HEK293 (cell line): ENCODE measurements around the gene SLC9C2.

Experiments used
- KLF1 ChIP-seq: fragments of 450-650 bp; formaldehyde crosslinking; IDR thresholded peaks from 2 replicates; pipeline ENCODE4 v1.5.1; 2016; ENCODE audit warnings: missing biosample characterization, missing genetic modification characterization
- KLF9 ChIP-seq: fragments of 450-650 bp; formaldehyde crosslinking; IDR thresholded peaks from 2 replicates; pipeline ENCODE4 v1.5.1; 2016; ENCODE audit warnings: missing biosample characterization, missing genetic modification characterization, low read depth
- SP3 ChIP-seq: fragments of 450-650 bp; formaldehyde crosslinking; IDR thresholded peaks from 2 replicates; pipeline ENCODE4 v1.5.1; 2016; ENCODE audit warnings: missing biosample characterization, missing genetic modification characterization
- SP7 ChIP-seq: fragments of 450-650 bp; formaldehyde crosslinking; IDR thresholded peaks from 2 replicates; pipeline ENCODE4 v1.5.1; 2016; ENCODE audit warnings: missing biosample characterization, missing genetic modification characterization
- YY2 ChIP-seq: fragments of 450-650 bp; formaldehyde crosslinking; IDR thresholded peaks from 2 replicates; pipeline ENCODE4 v1.5.1; 2016; ENCODE audit warnings: missing biosample characterization, missing genetic modification characterization
- ZBTB17 ChIP-seq: fragments of 450-650 bp; formaldehyde crosslinking; IDR thresholded peaks from 2 replicates; pipeline ENCODE4 v1.5.1; 2016; ENCODE audit warnings: missing biosample characterization, missing genetic modification characterization
- ZBTB21 ChIP-seq: fragments of 450-650 bp; formaldehyde crosslinking; IDR thresholded peaks from 2 replicates; pipeline ENCODE4 v1.5.1; 2017; ENCODE audit warnings: missing biosample characterization, missing genetic modification characterization
- ZEB2 ChIP-seq: fragments of 450-650 bp; formaldehyde crosslinking; IDR thresholded peaks from 2 replicates; pipeline ENCODE4 v1.5.1; 2016; ENCODE audit warnings: missing biosample characterization, missing genetic modification characterization
- ZFP69B ChIP-seq: fragments of 450-650 bp; formaldehyde crosslinking; IDR thresholded peaks from 2 replicates; pipeline ENCODE4 v1.5.1; 2016; ENCODE audit warnings: missing biosample characterization, missing genetic modification characterization
- ZNF16 ChIP-seq: fragments of 450-650 bp; formaldehyde crosslinking; IDR thresholded peaks from 2 replicates; pipeline ENCODE4 v1.5.1; 2016; ENCODE audit warnings: low read depth, missing biosample characterization, missing genetic modification characterization
- ZNF169 ChIP-seq: fragments of 450-650 bp; formaldehyde crosslinking; IDR thresholded peaks from 2 replicates; pipeline ENCODE4 v1.5.1; 2016; ENCODE audit warnings: missing biosample characterization, missing genetic modification characterization
- ZNF221 ChIP-seq: fragments of 450-650 bp; formaldehyde crosslinking; IDR thresholded peaks from 2 replicates; pipeline ENCODE4 v1.5.1; 2017; ENCODE audit warnings: missing biosample characterization, missing genetic modification characterization, borderline replicate concordance
- ZNF335 ChIP-seq: fragments of 450-650 bp; formaldehyde crosslinking; conservative IDR thresholded peaks from 2 replicates; pipeline ENCODE4 v1.5.1; 2016; ENCODE audit warnings: missing biosample characterization, missing genetic modification characterization
- ZNF341 ChIP-seq: fragments of 450-650 bp; formaldehyde crosslinking; IDR thresholded peaks from 2 replicates; pipeline ENCODE4; 2016; ENCODE audit warnings: low read depth, missing biosample characterization, missing genetic modification characterization
- ZNF350 ChIP-seq: fragments of 450-650 bp; formaldehyde crosslinking; IDR thresholded peaks from 2 replicates; pipeline ENCODE4 v1.5.0; 2017; ENCODE audit warnings: missing biosample characterization, mild to moderate bottlenecking, missing genetic modification characterization
- ZNF426 ChIP-seq: fragments of 450-650 bp; formaldehyde crosslinking; IDR thresholded peaks from 2 replicates; pipeline ENCODE4 v1.5.1; 2017; ENCODE audit warnings: missing biosample characterization, missing genetic modification characterization, mild to moderate bottlenecking, inconsistent platforms, moderate library complexity
- ZNF529 ChIP-seq: fragments of 450-650 bp; formaldehyde crosslinking; IDR thresholded peaks from 2 replicates; pipeline ENCODE4 v1.5.1; 2017; ENCODE audit warnings: missing genetic modification characterization, missing biosample characterization; ENCODE audit not compliant: insufficient replicate concordance
- ZNF544 ChIP-seq: fragments of 450-650 bp; formaldehyde crosslinking; IDR thresholded peaks from 2 replicates; pipeline ENCODE4 v1.5.0; 2017; ENCODE audit warnings: missing biosample characterization, missing genetic modification characterization
- ZNF555 ChIP-seq: fragments of 450-650 bp; formaldehyde crosslinking; conservative IDR thresholded peaks from 2 replicates; pipeline ENCODE4 v1.5.1; 2017; ENCODE audit warnings: missing biosample characterization, mild to moderate bottlenecking, missing genetic modification characterization, inconsistent platforms
- ZNF571 ChIP-seq: fragments of 450-650 bp; formaldehyde crosslinking; IDR thresholded peaks from 2 replicates; pipeline ENCODE4 v1.5.0; 2017; ENCODE audit warnings: missing biosample characterization, missing genetic modification characterization
- ZNF626 ChIP-seq: fragments of 450-650 bp; sonication (Bioruptor Pico); formaldehyde crosslinking; IDR thresholded peaks from 2 replicates; pipeline ENCODE4 v1.5.1; 2018; ENCODE audit warnings: missing biosample characterization, missing genetic modification characterization, inconsistent platforms
- ZNF660 ChIP-seq: fragments of 450-650 bp; IDR thresholded peaks from 2 replicates; pipeline ENCODE4 v1.5.1; 2018; ENCODE audit warnings: missing biosample characterization, mild to moderate bottlenecking, missing genetic modification characterization
- ZNF747 ChIP-seq: fragments of 450-650 bp; formaldehyde crosslinking; IDR thresholded peaks from 2 replicates; pipeline ENCODE4 v1.5.1; 2016; ENCODE audit warnings: missing biosample characterization, missing genetic modification characterization
- ZNF76 ChIP-seq: fragments of 450-650 bp; formaldehyde crosslinking; IDR thresholded peaks from 2 replicates; pipeline ENCODE4; 2016; ENCODE audit warnings: low read depth, missing biosample characterization, missing genetic modification characterization, borderline replicate concordance
- TF ChIP-seq, protein P1 (sequence below): fragments of 450-650 bp; formaldehyde crosslinking; IDR thresholded peaks from 2 replicates; pipeline ENCODE4 v1.5.1; 2017; ENCODE audit warnings: missing biosample characterization, missing genetic modification characterization
- TF ChIP-seq, protein P2 (sequence below): fragments of 450-650 bp; formaldehyde crosslinking; IDR thresholded peaks from 2 replicates; pipeline ENCODE4 v1.5.1; 2016; ENCODE audit warnings: missing biosample characterization, missing genetic modification characterization
- TF ChIP-seq, protein P3 (sequence below): fragments of 450-650 bp; formaldehyde crosslinking; IDR thresholded peaks from 2 replicates; pipeline ENCODE4 v1.5.1; 2016; ENCODE audit warnings: missing biosample characterization, missing genetic modification characterization
- TF ChIP-seq, protein P4 (sequence below): fragments of 450-650 bp; formaldehyde crosslinking; IDR thresholded peaks from 2 replicates; pipeline ENCODE4 v1.5.1; 2016; ENCODE audit warnings: missing biosample characterization, missing genetic modification characterization, borderline replicate concordance

SLC9C2 gene

DNA sequence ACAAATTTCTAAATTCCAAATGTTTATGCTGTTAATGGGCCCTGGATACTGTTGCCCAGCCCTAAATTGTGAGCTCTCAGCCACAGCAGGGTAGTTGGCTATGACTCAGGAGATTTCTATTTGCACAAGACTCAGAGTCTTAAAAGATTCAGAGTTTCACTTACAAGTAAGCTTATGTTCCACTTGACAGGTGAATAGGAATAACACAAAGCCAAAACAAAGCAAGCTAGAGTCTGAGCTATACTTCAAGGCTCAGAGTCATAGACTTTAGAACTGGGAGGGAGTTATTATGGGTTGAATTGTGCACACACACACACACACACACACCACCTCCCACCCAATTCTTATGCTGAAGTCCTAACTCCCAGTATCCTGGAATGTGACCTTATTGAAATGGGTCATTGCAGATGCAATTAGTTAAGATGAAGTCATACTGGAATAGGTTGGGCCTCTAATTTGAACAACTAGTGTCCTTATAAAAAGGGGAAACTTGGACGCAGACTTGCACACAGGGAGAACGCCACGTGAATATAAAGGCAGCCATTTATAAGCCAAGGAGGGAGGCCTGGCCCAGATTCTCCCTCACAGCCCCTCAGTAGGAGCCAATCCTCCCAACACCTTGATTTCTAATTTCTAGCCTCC is 95.5 kb downstream of the SLC9C2 start (continued):
- TF ChIP-seq, protein P1, sequence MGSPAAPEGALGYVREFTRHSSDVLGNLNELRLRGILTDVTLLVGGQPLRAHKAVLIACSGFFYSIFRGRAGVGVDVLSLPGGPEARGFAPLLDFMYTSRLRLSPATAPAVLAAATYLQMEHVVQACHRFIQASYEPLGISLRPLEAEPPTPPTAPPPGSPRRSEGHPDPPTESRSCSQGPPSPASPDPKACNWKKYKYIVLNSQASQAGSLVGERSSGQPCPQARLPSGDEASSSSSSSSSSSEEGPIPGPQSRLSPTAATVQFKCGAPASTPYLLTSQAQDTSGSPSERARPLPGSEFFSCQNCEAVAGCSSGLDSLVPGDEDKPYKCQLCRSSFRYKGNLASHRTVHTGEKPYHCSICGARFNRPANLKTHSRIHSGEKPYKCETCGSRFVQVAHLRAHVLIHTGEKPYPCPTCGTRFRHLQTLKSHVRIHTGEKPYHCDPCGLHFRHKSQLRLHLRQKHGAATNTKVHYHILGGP (tag by site-specific recombination): no peak
- TF ChIP-seq ZBTB17 (peak; percentile 75), ZNF555 (tag by site-specific recombination) (no peak), ZNF544 (tag by site-specific recombination) (no peak), ZNF660 (no peak), ZNF426 (tag by site-specific recombination) (no peak), ZNF341 (tag by site-specific recombination) (no peak), ZBTB21 (tag by site-specific recombination) (peak; percentile 64; the same call in 1 of the 2 replicates), ZNF16 (tag by site-specific recombination) (no peak), ZNF350 (tag by site-specific recombination) (no peak), KLF9 (no peak), ZNF571 (tag by site-specific recombination) (no peak), KLF1 (tag by site-specific recombination) (no peak), ZNF76 (tag by site-specific recombination) (0 out of 2 replicates have a peak, but pooled peaks have one; percentile 27), ZNF626 (no peak), YY2 (tag by site-specific recombination) (no peak), ZNF169 (no peak), ZFP69B (tag by site-specific recombination) (peak; percentile 56; the same call in 1 of the 2 replicates), ZNF335 (tag by site-specific recombination) (peak; percentile 26; the same call in 1 of the 2 replicates), ZNF529 (tag by site-specific recombination) (no peak), SP3 (tag by site-specific recombination) (peak; percentile 45), SP7 (tag by site-specific recombination) (peak; percentile 95), ZNF221 (no peak), ZNF747 (tag by site-specific recombination) (no peak), ZEB2 (peak; percentile 79)
- TF ChIP-seq, protein P2, sequence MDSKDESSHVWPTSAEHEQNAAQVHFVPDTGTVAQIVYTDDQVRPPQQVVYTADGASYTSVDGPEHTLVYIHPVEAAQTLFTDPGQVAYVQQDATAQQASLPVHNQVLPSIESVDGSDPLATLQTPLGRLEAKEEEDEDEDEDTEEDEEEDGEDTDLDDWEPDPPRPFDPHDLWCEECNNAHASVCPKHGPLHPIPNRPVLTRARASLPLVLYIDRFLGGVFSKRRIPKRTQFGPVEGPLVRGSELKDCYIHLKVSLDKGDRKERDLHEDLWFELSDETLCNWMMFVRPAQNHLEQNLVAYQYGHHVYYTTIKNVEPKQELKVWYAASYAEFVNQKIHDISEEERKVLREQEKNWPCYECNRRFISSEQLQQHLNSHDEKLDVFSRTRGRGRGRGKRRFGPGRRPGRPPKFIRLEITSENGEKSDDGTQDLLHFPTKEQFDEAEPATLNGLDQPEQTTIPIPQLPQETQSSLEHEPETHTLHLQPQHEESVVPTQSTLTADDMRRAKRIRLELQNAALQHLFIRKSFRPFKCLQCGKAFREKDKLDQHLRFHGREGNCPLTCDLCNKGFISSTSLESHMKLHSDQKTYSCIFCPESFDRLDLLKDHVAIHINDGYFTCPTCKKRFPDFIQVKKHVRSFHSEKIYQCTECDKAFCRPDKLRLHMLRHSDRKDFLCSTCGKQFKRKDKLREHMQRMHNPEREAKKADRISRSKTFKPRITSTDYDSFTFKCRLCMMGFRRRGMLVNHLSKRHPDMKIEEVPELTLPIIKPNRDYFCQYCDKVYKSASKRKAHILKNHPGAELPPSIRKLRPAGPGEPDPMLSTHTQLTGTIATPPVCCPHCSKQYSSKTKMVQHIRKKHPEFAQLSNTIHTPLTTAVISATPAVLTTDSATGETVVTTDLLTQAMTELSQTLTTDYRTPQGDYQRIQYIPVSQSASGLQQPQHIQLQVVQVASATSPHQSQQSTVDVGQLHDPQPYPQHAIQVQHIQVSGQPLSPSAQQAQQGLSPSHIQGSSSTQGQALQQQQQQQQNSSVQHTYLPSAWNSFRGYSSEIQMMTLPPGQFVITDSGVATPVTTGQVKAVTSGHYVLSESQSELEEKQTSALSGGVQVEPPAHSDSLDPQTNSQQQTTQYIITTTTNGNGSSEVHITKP (tag by site-specific recombination): peak; percentile 85
- TF ChIP-seq, protein P3, sequence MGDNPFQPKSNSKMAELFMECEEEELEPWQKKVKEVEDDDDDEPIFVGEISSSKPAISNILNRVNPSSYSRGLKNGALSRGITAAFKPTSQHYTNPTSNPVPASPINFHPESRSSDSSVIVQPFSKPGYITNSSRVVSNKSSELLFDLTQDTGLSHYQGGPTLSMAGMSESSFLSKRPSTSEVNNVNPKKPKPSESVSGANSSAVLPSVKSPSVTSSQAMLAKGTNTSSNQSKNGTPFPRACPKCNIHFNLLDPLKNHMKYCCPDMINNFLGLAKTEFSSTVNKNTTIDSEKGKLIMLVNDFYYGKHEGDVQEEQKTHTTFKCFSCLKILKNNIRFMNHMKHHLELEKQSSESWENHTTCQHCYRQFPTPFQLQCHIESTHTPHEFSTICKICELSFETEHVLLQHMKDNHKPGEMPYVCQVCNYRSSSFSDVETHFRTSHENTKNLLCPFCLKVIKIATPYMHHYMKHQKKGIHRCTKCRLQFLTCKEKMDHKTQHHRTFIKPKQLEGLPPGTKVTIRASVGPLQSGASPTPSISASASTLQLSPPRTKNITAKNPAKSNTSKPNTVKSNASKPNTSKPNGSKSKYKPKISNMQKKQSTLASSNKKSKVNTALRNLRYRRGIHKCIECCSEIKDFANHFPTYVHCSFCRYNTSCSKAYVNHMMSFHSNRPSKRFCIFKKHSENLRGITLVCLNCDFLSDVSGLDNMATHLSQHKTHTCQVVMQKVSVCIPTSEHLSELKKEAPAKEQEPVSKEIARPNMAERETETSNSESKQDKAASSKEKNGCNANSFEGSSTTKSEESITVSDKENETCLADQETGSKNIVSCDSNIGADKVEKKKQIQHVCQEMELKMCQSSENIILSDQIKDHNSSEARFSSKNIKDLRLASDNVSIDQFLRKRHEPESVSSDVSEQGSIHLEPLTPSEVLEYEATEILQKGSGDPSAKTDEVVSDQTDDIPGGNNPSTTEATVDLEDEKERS (tag by site-specific recombination): 0 out of 2 replicates have a peak, but pooled peaks have one; percentile 12
- TF ChIP-seq, protein P4, sequence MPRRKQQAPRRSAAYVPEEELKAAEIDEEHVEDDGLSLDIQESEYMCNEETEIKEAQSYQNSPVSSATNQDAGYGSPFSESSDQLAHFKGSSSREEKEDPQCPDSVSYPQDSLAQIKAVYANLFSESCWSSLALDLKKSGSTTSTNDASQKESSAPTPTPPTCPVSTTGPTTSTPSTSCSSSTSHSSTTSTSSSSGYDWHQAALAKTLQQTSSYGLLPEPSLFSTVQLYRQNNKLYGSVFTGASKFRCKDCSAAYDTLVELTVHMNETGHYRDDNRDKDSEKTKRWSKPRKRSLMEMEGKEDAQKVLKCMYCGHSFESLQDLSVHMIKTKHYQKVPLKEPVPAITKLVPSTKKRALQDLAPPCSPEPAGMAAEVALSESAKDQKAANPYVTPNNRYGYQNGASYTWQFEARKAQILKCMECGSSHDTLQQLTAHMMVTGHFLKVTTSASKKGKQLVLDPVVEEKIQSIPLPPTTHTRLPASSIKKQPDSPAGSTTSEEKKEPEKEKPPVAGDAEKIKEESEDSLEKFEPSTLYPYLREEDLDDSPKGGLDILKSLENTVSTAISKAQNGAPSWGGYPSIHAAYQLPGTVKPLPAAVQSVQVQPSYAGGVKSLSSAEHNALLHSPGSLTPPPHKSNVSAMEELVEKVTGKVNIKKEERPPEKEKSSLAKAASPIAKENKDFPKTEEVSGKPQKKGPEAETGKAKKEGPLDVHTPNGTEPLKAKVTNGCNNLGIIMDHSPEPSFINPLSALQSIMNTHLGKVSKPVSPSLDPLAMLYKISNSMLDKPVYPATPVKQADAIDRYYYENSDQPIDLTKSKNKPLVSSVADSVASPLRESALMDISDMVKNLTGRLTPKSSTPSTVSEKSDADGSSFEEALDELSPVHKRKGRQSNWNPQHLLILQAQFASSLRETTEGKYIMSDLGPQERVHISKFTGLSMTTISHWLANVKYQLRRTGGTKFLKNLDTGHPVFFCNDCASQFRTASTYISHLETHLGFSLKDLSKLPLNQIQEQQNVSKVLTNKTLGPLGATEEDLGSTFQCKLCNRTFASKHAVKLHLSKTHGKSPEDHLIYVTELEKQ (tag by site-specific recombination): peak; percentile 80
